ENCODE measurements around the gene LAMP5.

- TF ChIP-seq GATA1 (IDR thresholded peaks at IDR 0.05; ENCODE audit: low read depth, low read length) (no peak), POLR2A (IDR thresholded peaks at IDR 0.05; ENCODE audit: low read length) (no peak)
Observed at GRCh38 chr20:9478771-9479170, 35.6 kb upstream of the LAMP5 start.

Data from erythroblast (primary cell).